NCI-H1436 (cell line): ENCODE data around the gene DYRK1A.

Source experiments
- DNase-seq: peaks from one replicate; lab custom pipeline; 2025; lab: John Stamatoyannopoulos, UW

The DYRK1A gene

DNA sequence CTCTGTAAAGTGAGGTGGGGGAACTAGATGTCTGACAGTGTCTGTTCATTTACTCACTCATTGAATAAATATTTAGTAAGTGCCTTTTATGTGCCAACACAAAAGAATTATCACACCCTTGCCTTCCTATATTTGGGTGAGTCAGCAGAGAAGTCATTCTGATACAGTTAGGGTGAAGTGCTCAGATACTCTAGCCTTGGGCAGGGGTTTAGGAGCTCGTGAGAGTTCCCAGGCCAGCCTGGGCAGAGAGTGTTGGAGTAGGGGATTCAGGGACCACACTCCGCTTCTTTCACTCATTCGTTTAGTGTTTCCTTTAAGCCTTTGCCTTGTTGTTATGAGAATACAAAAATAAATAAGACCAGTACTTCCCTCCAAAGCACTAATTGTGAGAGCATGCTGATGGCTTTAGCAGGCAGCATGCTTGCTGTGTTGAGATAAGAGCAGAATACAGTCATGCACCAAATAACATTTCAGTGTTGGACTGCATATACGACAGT, 83.9 kb downstream of the DYRK1A start:
- no peak for DNase-seq

GRCh38 chr21:37451446-37451845, 84.9 kb downstream of the DYRK1A start:
- DNase-seq = no peak

DNA sequence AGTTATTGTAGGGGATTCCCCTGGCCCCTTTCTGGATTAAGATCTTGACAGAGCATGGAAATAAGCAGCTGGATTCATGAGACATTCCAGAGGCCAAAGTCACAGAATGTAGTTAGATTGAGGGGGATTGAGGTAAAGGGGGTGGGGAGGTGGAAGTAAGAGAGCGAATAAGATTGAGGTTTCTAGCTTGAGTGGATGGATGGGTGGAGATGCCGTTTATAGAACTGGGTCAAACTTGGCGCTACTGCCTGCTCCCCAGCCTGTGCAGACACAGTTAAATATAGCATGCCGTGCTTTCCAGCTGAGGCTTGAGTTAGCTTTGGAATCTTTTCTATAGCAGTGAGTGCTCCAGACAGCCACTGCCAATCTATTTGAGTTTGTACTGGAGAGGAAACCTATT, 85.7 kb downstream of the DYRK1A start:
- DNase-seq = no peak

GRCh38 chr21:37453350-37453749, 86.8 kb downstream of the DYRK1A start:
- no peak for DNase-seq

DNA sequence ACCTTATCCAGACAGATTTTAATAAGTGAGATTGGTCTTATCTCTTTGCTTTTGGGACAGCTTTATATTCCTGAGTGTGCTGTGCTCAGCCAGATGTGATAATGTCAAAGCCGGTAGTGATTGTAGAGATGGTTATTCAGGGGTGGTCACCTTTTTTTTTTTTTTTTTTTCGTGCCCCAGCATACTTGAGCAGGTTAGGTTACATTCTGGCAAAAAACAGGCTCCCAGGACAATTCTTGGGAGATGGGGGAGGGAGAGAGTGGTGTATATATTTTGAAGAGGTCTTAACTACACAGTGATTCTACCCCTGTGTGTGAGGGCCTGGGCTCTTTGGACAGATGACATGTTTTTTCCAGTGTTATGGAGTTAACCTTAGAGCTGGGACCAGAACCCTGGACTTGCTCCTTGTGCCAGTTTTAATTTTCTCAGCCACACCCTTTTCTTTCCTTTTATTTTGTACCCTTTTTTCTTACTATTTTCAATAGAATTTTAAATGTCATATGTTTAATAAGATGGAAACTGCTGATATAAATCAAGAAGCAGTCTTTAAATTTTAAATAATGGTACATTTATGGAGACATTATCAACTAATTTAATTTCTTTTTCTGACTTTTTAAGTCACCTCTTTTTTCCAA, 88.4 kb downstream of the DYRK1A start:
- no peak for DNase-seq

DNA sequence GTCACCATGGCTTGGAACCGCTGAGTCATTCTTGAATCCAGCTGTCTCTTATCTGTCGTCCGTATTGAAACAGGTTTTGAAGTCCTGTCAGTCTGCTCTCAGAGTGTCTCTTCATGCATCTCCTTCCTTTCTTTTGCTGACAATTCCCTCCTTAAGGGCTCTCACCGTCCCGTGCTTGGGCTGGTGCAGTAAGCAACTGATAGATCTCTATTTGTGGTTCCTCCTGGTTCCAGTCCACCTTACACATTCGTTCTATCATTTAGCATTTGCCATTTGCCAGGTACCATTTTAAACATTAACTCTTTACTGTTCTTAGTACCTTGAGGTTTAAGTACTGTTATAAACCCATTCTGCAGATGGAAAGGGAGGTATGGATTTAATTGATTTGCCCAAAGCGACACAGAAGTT, 88.9 kb downstream of the DYRK1A start:
- no peak for DNase-seq

GRCh38 chr21:37458669-37459276, 92.2 kb downstream of the DYRK1A start:
- no peak for DNase-seq

DNA sequence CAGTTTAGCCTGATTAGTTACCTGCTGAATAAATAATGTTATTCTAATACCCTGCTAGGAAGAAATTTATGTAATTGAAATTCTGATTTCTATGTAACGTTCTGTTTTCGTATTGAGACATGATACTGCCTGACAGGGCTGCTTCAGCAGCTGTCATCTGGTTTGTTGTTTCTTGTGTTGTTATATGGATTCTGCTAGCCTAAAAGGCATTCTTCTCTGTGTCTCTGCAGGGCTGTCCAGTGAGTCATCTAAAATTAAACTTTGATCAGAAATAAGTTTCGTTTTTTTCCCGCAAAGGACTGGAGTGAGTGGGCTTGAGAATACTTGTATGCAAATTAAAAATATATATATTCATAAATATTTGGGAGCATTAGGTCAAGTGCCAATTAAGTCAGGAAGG, 93.0 kb downstream of the DYRK1A start:
- no peak for DNase-seq

DNA sequence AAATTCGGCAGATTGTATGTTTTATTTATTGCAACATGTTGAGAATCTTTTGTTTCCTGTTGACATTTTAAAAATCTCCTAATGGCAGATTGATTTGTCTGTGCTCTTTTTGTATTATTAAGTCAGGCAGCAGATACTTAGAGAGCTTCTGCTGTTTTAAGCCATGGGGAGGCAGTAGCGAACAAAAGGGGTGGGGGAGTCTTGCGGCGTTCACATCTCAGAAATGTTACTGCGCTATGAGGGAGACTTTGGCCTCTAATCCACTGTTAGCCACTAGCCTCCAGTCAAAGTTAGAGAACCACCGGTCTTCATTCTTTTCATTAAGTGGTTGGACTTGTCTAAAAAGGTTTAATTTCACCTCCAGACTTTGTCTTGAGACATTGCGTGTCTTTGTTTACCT, 93.6 kb downstream of the DYRK1A start:
- no peak for DNase-seq

- no peak for DNase-seq
Observed at GRCh38 chr21:37461479-37461878, 94.9 kb downstream of the DYRK1A start.

- DNase-seq = no peak
Observed at GRCh38 chr21:37462087-37462861, 95.7 kb downstream of the DYRK1A start.

DNA sequence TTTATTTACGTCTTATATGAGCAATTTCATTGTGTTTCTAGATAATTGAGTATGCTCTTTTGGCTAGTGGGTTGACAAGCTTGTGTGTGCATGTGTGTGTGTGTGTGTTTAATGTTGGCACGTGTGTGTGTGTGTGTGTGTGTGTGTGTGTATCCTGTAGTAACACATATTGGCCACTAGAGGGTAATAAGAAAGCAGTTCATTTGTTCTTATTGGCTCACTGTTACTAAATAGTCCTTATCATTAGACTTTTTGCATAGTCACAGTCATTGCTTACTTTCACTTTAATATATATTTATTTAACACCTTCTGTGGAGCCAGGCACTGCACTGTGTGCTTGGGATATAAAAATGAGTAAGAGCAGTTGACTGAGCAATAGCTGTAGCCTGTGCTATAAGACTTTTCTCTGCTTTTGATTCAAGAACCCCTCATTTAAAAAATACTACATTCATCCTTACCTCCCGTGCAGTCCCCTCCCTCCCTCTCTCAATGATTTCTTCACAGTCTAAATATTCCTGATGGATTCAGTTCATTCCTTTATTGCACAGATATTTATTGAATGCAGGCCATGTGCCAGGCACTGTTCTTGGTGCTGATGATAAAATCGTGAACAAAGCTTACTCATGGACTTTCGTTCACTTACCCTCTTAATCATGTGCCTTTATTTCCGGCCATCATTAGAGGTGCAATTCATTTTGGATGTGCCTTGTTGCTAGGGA, 96.7 kb downstream of the DYRK1A start:
- no peak for DNase-seq

DNA sequence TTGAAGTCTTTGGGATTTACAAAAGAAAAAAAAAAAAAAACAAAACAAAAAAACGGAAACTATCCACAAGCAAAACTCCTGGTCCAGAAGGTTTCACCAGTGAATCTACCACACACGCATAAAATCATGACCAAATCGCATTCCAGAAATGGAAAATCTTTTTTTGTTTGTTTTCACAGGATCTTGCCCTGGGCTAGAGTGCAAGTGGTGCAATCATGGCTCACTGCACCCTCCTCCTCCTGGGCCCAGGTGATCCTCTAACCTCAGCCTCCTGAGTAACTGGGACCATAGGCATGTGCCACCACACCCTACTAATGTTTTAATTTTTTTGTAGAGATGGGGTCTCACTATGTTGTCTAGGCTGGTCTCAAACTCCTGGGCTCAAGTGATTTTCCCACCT, 100.5 kb downstream of the DYRK1A start:
- DNase-seq = no peak

DNA sequence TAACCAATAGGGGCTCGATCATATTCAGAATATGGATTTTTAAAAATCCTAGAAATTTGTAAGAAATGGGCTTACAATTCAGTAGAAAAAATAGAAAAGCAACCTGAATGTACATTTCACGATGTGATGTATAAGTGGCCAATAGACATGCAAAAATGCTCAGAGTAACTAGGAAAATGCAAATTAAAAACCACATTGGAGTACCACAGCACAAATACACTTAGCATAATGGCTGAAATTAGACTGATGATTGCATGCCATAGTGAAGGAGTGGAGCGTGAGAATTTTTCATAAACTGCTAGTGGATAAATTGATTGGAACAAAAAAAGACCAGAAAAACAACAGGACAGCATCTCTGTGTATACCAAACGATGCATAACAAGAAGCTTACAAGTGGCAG, 102.3 kb downstream of the DYRK1A start:
- DNase-seq = no peak

GRCh38 chr21:37469441-37469840, 102.9 kb downstream of the DYRK1A start:
- DNase-seq = no peak

DNA sequence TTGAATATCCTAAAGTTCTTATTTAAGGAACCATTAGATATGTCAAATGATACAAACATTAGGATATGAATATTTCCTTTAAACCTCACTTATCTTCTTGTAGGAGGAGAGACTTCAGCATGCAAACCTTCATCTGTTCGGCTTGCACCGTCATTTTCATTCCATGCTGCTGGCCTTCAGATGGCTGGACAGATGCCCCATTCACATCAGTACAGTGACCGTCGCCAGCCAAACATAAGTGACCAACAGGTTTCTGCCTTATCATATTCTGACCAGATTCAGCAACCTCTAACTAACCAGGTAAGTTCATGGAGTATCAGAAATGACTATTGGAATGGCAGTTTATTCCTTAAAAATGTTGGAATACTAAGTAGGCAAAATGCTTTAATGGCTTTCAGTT, 106.0 kb downstream of the DYRK1A start:
- DNase-seq = no peak

DNA sequence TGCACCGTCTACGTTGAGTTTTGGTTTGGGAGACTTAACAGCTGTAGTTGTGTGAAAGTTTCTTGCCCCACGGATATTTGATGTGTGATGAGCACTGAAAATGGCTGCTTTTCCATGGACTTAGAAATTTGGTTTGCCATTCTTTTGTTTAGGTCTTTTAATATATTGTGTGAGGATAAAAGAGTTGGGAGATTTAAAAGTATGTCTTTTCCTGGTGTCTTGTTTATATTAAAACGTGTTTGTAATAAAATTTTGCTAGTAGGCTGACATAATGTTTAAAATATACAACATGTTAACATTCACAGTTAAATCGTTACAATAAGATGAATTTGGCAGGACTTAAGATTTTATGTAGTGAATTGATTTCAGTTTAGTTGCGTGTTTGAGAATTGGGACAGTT, 106.9 kb downstream of the DYRK1A start:
- no peak for DNase-seq

- no peak for DNase-seq
Observed at GRCh38 chr21:37474342-37474741, 107.8 kb downstream of the DYRK1A start.

GRCh38 chr21:37475186-37475868, 108.8 kb downstream of the DYRK1A start:
- DNase-seq = no peak

GRCh38 chr21:37478794-37479193, 112.2 kb downstream of the DYRK1A start:
- DNase-seq = no peak

DNA sequence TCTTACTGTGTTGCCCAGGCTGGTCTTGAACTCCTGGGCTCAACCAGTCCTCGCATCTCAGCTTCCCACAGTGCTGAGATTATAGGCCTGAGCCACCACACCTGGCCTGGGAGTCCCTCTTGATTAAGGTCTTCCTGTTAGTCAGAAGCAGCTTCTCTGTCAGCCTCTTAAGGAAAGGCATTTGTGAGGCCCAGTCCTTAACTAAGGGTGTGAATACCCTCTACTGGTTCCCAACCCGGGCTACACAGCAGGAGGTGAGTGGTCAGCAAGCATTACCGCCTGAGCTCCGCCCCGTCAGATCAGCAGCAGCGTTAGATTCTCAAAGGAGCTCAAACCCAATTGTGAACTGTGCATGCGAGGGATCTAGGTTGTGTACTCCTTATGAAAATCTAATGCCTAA, 117.2 kb downstream of the DYRK1A start:
- DNase-seq = no peak
